ENCODE data around the gene COL7A1.

Gene COL7A1

DNA sequence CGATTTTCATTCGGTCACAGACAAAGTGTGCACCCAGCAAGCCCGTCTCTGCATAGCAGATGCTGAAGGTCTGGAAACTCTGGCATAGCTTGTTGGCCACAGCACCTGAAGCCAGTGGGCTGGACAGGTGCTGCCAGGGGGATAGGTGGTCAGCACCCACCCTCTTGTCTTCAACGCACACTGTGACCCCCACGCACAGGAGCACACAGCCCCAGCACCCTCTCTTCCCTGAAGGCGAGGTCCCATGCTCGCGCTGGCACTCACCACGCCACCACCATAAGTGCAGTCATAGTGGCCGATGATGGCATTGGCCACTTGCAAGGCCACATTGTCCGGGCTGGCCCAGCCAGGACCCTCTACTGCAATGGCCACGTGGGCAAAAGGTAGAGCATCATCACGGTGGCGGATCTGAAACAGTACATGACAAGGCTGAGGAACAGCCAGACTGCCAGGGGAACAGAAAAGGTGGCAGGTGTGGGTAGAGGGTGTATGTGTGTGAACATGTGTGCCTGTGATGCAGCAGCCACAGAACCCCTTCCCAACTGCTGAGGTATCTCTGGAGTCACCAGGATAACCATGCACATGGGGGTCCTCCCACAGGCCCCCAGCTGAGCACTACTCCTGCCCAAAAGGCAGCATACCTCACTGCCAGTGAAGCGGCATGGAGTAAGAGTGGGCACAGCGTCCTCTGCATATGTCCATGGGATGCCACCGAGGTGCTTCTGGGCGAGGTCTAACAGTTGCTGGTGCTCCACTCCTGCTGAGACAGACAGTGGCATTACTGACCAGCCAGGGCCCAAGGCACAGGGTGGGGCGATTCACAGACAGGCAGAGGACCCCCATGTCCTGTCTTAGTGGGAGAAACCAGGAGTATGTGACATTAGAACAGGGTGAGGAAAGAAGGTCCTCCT, 5.8 kb upstream of the COL7A1 start:
- TF ChIP-seq GATA2 (IDR thresholded peaks at IDR 0.05; ENCODE audit: low read depth, low read length) (no peak), GATA3 (IDR thresholded peaks at IDR 0.05; ENCODE audit: low read depth, low read length) (no peak)

DNA sequence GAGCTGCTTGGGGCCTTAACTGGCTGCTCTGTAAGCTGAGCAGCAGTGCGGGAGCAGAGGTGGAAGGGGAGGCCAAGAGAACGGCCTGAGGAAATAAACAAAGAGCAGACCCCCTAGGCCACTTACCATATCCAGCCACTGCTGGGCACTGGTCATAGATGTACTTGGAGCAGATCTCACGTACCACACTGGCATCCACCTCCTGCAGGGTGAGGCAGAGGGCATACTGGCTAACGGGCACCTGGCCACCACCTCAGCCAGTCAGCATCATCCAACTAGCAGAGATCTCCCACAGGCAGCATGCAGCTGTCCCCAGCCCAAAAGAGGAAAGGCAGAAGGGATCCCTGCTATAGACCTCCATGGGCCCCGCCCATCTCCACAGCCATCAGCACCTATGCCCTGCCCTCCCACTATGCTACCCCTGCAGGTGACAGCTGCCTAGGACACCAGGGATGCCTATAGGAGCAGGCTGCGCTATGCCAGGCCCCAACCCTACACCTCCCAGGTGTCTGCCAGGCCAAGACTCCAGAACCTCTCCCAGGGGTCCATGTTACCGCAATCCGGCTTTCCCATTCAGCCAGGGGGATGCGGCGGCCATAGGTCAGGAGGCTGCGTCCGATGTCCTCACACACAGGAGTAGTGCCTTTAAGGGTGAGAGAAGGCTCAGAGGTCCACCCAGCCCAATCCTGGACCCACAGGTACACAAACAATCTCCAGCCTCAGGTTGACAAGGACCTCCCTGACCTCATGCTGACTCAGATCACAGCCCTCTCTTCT, 4.6 kb upstream of the COL7A1 start:
- TF ChIP-seq GATA3 (IDR thresholded peaks at IDR 0.05; ENCODE audit: low read depth, low read length) (no peak), GATA2 (IDR thresholded peaks at IDR 0.05; ENCODE audit: low read depth, low read length) (no peak)

DNA sequence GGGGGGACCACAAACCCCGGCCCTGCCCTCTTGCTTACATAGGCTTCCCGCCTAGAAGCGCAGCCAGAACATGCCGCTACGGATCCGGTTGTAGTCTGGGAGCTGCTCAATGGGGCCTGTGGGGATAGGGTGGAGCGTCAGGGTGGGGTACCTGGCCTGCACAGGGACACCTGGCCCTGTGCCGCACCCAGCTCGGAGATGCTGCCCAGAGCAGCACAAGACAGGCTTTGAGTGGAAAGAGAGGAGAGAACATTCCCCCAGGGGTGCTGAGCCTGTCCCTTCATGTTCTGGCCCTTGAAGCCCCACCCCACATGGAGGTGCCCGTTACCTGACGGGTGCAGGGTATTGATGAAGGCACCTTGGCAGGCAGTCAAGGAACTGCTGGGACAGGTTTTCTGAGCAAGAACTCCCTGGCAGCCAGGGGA, 4.0 kb upstream of the COL7A1 start:
- TF ChIP-seq GATA2 (IDR thresholded peaks at IDR 0.05; ENCODE audit: low read depth, low read length) (no peak), GATA3 (IDR thresholded peaks at IDR 0.05; ENCODE audit: low read depth, low read length) (no peak)

DNA sequence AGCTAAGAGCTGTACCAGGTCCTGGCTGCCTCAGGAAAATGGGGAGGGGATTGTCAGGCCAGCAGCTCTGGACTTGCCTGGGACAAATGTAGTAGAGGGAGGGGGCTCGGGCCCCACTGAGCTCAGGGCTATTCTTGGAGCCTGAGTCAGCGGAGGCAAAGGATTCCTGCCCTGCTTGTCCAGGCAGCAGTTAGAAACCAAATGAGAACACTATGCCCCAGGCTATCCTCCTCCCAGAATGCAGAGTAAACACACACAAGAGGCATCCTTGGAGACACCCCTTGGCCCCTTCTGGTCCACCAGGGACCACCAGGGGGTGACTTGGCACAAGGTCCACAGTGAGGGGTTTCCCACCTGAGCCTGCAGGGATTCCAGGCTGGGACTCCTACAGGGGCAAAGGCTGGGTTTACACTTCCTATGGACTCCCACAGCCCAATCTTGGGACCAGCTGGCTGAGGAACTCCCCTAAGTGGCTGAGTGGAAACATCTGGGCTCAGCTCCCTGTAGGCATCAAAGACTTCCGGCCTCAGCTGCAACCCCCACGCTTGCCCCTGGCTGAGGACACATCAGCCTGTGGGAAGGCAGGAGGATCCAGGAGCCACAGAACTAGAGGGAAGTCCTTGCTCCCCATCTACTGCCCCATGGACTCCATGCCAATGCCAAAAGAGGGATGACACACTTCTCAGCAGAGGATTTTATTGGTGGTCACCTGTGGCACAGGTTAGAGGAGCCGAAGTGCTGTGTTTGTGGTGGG, 3.4 kb upstream of the COL7A1 start:
- no peak for TF ChIP-seq GATA2 (IDR thresholded peaks at IDR 0.05; ENCODE audit: low read depth, low read length)
- no peak for TF ChIP-seq GATA3 (IDR thresholded peaks at IDR 0.05; ENCODE audit: low read depth, low read length)

DNA sequence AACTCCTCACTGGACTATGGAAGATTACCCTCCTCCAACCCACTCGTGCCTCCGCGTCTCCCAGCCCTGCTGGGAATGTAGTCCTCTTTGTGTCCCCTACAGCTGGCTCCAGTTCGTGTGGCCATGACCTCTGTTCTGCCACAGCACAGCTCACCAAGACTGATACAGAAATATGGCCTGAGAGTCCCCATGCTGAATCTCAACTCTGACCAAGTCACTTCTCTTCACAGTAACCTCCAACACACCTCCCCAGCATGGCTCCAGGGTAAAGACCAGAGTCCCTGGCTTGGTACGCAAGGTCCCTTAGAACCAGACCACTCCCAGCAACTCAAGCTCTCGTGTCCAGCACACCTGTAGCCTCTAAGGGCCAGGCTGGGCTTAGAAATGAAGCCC, 2.3 kb upstream of the COL7A1 start:
- TF ChIP-seq GATA3 (IDR thresholded peaks at IDR 0.05; ENCODE audit: low read depth, low read length) (no peak), GATA2 (IDR thresholded peaks at IDR 0.05; ENCODE audit: low read depth, low read length) (no peak)

DNA sequence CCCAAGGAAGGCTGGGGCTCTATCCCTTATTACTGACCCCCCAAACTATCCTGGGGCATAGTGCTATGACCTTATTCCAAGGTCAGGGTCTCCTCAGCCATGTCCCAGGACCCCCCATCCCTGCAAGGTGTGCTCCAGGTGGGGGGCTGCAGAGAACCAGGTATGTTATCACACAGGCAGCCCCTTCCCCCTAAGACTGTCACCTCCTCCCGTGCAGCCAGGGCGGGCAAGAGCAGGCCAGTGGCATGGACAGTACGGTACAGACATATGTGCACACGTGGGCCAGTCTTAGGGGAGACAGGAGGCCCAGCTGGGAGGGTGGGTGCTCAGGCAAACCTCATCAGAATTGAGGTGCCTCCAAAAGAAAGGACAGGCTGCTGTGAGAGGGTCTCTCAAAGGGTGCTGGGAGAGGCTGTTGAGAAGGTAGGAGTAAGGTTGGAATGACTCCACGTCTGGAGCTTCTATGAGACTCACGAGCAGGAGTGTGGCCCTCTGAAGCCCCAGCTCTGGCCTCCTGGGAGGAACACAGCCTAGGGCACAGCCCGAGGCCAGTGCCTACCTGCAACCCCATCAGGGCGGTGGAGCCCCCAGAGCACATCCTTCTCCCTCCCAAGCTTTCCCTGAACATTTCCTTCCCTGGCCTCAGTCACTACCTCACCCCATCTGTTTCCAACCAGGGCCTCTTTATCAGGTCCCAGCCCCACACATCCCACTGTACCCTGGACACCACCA, 1.7 kb upstream of the COL7A1 start:
- TF ChIP-seq GATA2 (IDR thresholded peaks at IDR 0.05; ENCODE audit: low read depth, low read length) (no peak), GATA3 (IDR thresholded peaks at IDR 0.05; ENCODE audit: low read depth, low read length) (no peak)

DNA sequence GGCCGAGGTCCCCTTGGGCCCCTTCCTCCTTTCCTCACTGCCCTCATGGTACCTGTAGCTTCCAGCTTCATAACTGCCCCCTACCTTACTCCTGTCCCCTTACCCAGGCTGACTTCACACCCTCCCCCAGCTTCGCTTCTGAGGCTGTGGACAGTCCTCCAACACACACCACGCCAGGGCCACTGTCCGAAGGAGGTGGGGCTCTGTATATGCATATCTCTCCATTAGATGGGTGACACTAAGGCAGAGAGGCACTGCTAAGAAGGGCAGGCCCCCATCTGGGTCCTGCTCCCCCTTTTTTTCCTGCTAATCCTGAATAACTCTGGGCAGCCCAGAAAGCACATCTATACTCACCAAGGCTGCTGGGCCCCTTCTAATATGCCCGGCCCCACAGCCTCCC, 1.0 kb upstream of the COL7A1 start:
- no peak for TF ChIP-seq GATA2 (IDR thresholded peaks at IDR 0.05; ENCODE audit: low read depth, low read length)
- no peak for TF ChIP-seq GATA3 (IDR thresholded peaks at IDR 0.05; ENCODE audit: low read depth, low read length)

DNA sequence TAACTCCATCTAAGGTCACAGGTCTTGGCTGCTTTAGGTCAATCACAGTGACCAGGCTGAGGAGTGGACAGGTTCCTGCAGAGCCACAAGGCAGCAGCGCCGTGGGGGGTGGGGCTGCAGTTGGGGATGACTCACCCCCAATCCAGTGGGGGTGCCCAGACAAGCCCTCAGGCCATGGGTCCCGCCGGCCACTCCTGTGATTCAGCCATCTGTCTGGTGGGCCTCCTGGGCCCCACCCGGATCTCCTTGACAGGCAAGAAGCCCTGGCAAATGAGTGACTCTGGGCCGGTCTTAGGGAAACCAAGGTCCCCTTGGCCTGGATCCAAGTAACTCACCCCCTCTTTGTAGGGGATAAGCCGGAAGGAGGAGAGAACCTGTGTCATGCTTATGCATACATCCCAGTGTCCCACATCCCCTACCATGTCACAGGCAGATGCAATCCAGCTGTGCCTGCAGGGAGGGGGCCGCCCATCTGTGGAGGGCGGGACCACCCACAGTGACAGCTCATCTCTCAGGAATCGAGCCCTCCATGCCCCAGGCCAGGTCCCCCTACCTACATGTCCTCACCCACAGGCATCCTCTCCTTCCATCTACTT, 495 bp upstream of the COL7A1 start:
- no peak for TF ChIP-seq GATA2 (IDR thresholded peaks at IDR 0.05; ENCODE audit: low read depth, low read length)
- TF ChIP-seq GATA3 (IDR thresholded peaks at IDR 0.05; ENCODE audit: low read depth, low read length): no peak

DNA sequence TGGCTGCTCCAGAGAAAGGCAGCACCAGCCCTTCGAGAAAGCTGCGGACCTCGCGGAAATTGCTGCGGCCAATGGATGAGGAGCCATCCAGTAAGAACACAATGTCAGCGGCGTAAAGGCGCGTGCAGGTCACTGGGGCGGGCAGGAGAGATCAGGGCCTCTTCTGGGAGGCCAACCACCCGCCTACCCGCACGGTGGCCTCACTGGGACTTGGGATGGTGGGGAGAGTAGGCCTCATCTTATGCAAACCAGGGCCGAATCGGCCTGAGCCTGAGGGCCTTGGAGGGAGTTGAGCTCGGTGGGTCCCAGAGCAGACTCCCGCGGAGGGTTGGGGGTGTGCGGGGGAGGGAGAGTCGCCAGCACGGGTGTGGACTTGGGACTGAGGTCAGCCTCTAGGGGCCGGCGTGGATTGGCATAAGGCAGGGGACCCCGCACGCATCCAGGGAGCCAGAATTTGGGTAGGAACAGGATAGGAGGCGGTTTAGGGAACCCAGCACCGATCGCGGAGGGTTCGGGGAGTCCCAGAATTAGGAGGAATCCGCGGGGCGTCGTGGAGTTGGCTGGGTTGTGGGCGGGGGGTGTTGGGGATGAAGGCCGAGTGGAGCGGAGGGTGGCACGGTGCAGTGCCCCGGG, 596 bp downstream of the COL7A1 start:
- TF ChIP-seq GATA2 (IDR thresholded peaks at IDR 0.05; ENCODE audit: low read depth, low read length): no peak
- no peak for TF ChIP-seq GATA3 (IDR thresholded peaks at IDR 0.05; ENCODE audit: low read depth, low read length)

DNA sequence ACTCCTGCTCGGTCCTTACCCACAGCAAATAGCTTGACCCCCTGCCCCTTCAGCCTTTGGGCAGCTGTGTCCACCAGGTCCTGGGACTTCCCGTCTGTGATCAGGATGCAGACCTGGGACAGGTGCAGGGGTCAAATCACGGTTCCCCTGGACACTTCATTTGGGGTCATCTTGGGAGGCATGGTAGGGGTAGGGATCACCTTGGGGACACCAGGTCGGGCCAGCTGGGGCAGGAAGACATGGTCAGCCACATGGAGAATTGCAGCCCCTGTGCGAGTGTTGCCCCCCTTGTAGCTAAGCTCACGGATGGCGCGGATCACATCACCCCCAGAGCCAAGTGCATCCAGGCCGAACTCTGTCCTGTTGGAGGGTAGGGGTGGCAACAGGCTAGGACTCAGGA, 1.8 kb downstream of the COL7A1 start:
- TF ChIP-seq GATA3 (IDR thresholded peaks at IDR 0.05; ENCODE audit: low read depth, low read length) (no peak), GATA2 (IDR thresholded peaks at IDR 0.05; ENCODE audit: low read depth, low read length) (no peak)

DNA sequence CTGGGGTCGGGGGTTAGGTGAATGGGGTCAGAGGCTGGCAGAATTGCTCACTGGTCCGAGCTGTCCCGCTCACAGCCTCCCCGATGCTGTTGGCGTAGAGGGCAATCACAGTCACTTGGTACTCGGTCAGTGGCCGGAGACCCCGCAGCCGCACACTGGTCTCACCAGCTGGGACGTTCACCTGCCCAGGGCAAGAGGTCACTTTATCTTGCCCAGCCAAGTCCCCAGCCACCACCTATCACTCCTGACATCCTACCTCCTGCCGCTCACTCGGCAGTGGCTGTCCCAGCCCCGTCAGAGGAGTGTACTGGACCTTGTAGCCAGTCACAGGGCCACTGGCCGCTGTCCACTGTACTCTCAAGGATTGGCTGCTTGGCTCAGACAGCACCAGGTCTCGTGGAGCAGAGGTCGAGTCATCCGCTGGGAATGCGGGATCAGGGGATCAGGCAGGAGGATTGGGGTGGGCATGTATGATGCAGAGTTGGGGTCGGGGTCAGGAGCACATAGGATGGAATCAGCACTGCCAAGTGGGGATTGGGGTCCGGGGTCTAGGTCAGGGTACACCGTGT, 2.5 kb downstream of the COL7A1 start:
- TF ChIP-seq GATA2 (IDR thresholded peaks at IDR 0.05; ENCODE audit: low read depth, low read length) (no peak), GATA3 (IDR thresholded peaks at IDR 0.05; ENCODE audit: low read depth, low read length) (no peak)

DNA sequence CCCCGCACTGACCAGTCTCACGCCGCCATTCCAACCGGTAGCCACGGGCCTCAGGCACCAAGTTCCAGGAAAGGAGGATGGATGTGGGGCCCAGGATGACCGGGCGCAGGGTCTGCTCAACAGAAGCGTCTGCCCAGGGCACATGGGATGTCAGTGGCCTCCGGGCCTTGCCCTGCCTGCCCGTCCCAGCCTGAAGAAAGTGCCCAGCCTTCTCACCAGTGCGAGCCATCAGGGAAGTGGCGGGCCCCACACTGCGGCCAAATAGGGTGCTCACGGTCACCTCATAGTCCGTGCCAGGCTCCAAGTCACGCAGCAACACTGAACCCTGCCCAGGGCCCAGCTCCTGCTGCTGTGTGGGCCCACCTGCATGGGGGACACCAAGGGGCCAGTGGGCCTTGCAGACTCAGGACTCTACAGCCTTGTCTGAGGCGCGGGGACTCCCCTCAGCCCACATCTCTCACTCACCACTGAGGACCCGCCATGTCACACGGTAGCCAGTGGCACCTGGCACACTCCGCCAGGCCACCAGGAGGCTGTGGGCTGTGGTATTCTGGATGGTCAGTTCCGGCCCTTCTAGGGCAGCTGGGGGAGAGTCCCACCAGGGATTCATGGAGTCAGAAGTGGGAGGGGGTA, 3.1 kb downstream of the COL7A1 start:
- TF ChIP-seq GATA2 (IDR thresholded peaks at IDR 0.05; ENCODE audit: low read depth, low read length): no peak
- TF ChIP-seq GATA3 (IDR thresholded peaks at IDR 0.05; ENCODE audit: low read depth, low read length): no peak

Measured in SH-SY5Y (cell line).